H1 (cell line): ENCODE data around the gene CCT5. TPM values are rescaled to one million over a fixed set of nuclear protein-coding genes. Genes with fewer than 3 reads are reported as not detected.
A peak's percentile ranks its signal among the peaks of the same experiment; 100 is the strongest.

Source experiments
- CTCF ChIA-PET: fragments of 300-600 bp; sonication (Branson Sonifier 250); formaldehyde crosslinking; loops from one replicate; lab custom pipeline; 2021; ENCODE audit not compliant: partially characterized antibody; lab: Charles Lee
- POLR2A ChIA-PET: fragments of 300-600 bp; sonication (Branson Sonifier 250); formaldehyde crosslinking; loops from one replicate; lab custom pipeline; 2021; ENCODE audit warnings: inconsistent platforms; ENCODE audit not compliant: partially characterized antibody; lab: Charles Lee
- DNase-seq, 2 experiments: peaks; one replicate each; pipeline versions ENCODE4 v3.0.0 to v3.0.0-alpha.2; 2010 to 2022; ENCODE audit warnings: low spot score in 2 of 2, low read depth in 1 of 2, mixed read lengths in 1 of 2
- FAIRE-seq: peaks from 2 replicates; lab custom pipeline; 2011; peaks lifted over from hg19 to GRCh38; lab: Jason Lieb, UNC
- H2AFZ ChIP-seq: 2 replicates; pipeline ENCODE4 v1.8.1; 2012; ENCODE audit warnings: low read length, inconsistent platforms
- H2AK5ac ChIP-seq: 2 replicates; pipeline ENCODE4 v1.6.1; 2013; ENCODE audit warnings: low read depth, low read length
- H2BK120ac ChIP-seq: replicated peaks from 2 replicates; pipeline ENCODE3; 2013; ENCODE audit warnings: low read depth, low read length, inconsistent platforms
- H2BK12ac ChIP-seq: 2 replicates; pipeline ENCODE4 v1.6.1; 2013; ENCODE audit warnings: low read depth, low read length
- H2BK15ac ChIP-seq: 2 replicates; pipeline ENCODE4 v1.6.1; 2013; ENCODE audit warnings: low read length
- H2BK20ac ChIP-seq: 2 replicates; pipeline ENCODE4 v1.6.1; 2013; ENCODE audit warnings: low read length
- H2BK5ac ChIP-seq: 2 replicates; pipeline ENCODE4 v1.6.1; 2013; ENCODE audit warnings: low read depth, low read length
- H3K14ac ChIP-seq: 2 replicates; pipeline ENCODE4 v1.6.1; 2013; ENCODE audit warnings: inconsistent platforms; ENCODE audit not compliant: insufficient read length
- H3K18ac ChIP-seq: 2 replicates; pipeline ENCODE4 v1.6.1; 2013; ENCODE audit warnings: low read length; ENCODE audit errors: extremely low read depth
- H3K23ac ChIP-seq: 2 replicates; pipeline ENCODE4 v1.6.1; 2013; ENCODE audit warnings: inconsistent platforms; ENCODE audit not compliant: insufficient read length
- H3K23me2 ChIP-seq: 2 replicates; pipeline ENCODE4 v1.6.1; 2013; ENCODE audit warnings: low read depth, low read length
- H3K27ac ChIP-seq: 2 replicates; pipeline ENCODE4 v1.6.1; 2011; ENCODE audit warnings: low read depth, low read length, inconsistent platforms
- H3K27me3 ChIP-seq, 4 experiments: replicated peaks in 1 of 4; 1 replicate in 1 of 4; 2 replicates in 3 of 4; pipeline versions ENCODE4 v1.6.1 to v1.8.1; 2011 to 2013; ENCODE audit warnings: low read length in 3 of 4, mild to moderate bottlenecking in 3 of 4, inconsistent platforms in 2 of 4, mixed read lengths in 2 of 4, moderate library complexity in 1 of 4; ENCODE audit not compliant: control insufficient read depth in 3 of 4, insufficient read depth in 3 of 4; ENCODE audit errors: extremely low read depth in 1 of 4
- H3K36me3 ChIP-seq, 4 experiments: 2 replicates each; pipeline versions ENCODE4 v1.6.1 to v1.8.1; 2011 to 2013; ENCODE audit warnings: mild to moderate bottlenecking in 4 of 4, low read length in 3 of 4, moderate library complexity in 2 of 4, control low read depth in 1 of 4, inconsistent platforms in 1 of 4; ENCODE audit not compliant: insufficient read depth in 4 of 4, control insufficient read depth in 2 of 4
- H3K4ac ChIP-seq: replicated peaks from 2 replicates; pipeline ENCODE3; 2013; ENCODE audit warnings: low read length, low read depth, mixed read lengths, inconsistent platforms; ENCODE audit not compliant: insufficient read length
- H3K4me1 ChIP-seq, 4 experiments: replicated peaks in 1 of 4; 1 replicate in 1 of 4; 2 replicates in 3 of 4; pipeline versions ENCODE4 v1.6.1 to v1.8.1; 2011 to 2013; ENCODE audit warnings: low read length in 3 of 4, inconsistent platforms in 2 of 4, mixed read lengths in 1 of 4; ENCODE audit not compliant: insufficient read depth in 4 of 4, control insufficient read depth in 3 of 4
- H3K4me2 ChIP-seq, 2 experiments: 2 replicates each; pipeline versions ENCODE4 v1.6.1 to v1.8.1; 2011 to 2013; ENCODE audit warnings: low read depth in 2 of 2, low read length in 2 of 2, control low read depth in 1 of 2, inconsistent platforms in 1 of 2, mild to moderate bottlenecking in 1 of 2; ENCODE audit not compliant: insufficient read depth in 1 of 2
- H3K4me3 ChIP-seq, 4 experiments: fragments of 200-600, 300-600 bp in 1 of 4; sonication (generic), shearing (Covaris generic), sonication (Bioruptor Twin) in 1 of 4; 2 replicates each; pipeline versions ENCODE4 v1.5.1 to v1.8.1; 2011 to 2016; ENCODE audit warnings: low read length in 4 of 4, low read depth in 3 of 4, control low read depth in 2 of 4, inconsistent platforms in 2 of 4, mild to moderate bottlenecking in 2 of 4, mixed read lengths in 1 of 4, moderate library complexity in 1 of 4; ENCODE audit not compliant: insufficient read depth in 2 of 4; ENCODE audit errors: extremely low read depth in 1 of 4
- H3K56ac ChIP-seq: replicated peaks from 2 replicates; pipeline ENCODE3; 2013; ENCODE audit warnings: low read depth, mild to moderate bottlenecking, mixed read lengths, low read length, inconsistent platforms; ENCODE audit not compliant: insufficient read length
- H3K79me1 ChIP-seq: 2 replicates; pipeline ENCODE4 v1.6.1; 2013; ENCODE audit warnings: low read depth, low read length, control low read depth
- H3K79me2 ChIP-seq, 2 experiments: 2 replicates each; pipeline versions ENCODE4 v1.6.1 to v1.8.1; 2012 to 2013; ENCODE audit warnings: low read length in 2 of 2, mild to moderate bottlenecking in 2 of 2, inconsistent platforms in 1 of 2; ENCODE audit not compliant: insufficient read depth in 2 of 2, control insufficient read depth in 1 of 2
- H3K9ac ChIP-seq, 4 experiments: replicated peaks in 1 of 4; 1 replicate in 1 of 4; 2 replicates in 3 of 4; pipeline versions ENCODE4 v1.6.1 to v1.8.1; 2011 to 2013; ENCODE audit warnings: low read depth in 3 of 4, low read length in 3 of 4, control low read depth in 2 of 4, mild to moderate bottlenecking in 2 of 4, moderate library complexity in 2 of 4, inconsistent platforms in 1 of 4; ENCODE audit errors: extremely low read depth in 1 of 4
- H3K9me3 ChIP-seq, 2 experiments: 2 replicates each; pipeline versions ENCODE4 v1.6.1 to v1.8.1; 2012 to 2013; ENCODE audit warnings: mild to moderate bottlenecking in 2 of 2, moderate library complexity in 2 of 2, control low read depth in 1 of 2, inconsistent platforms in 1 of 2, low read depth in 1 of 2, low read length in 1 of 2, mixed read lengths in 1 of 2; ENCODE audit not compliant: insufficient read depth in 2 of 2
- H4K20me1 ChIP-seq, 2 experiments: replicated peaks in 1 of 2; 2 replicates each; pipeline versions ENCODE3 to v1.8.1; 2011 to 2013; ENCODE audit warnings: inconsistent platforms in 2 of 2, low read length in 2 of 2, mild to moderate bottlenecking in 1 of 2; ENCODE audit not compliant: insufficient read depth in 2 of 2, control insufficient read depth in 1 of 2
- H4K5ac ChIP-seq: 2 replicates; pipeline ENCODE4 v1.6.1; 2013; ENCODE audit warnings: low read length, low read depth, mixed read lengths, inconsistent platforms; ENCODE audit not compliant: insufficient read length
- H4K8ac ChIP-seq: 2 replicates; pipeline ENCODE4 v1.8.0; 2013; ENCODE audit warnings: mild to moderate bottlenecking, moderate library complexity, low read length, inconsistent platforms; ENCODE audit not compliant: insufficient read depth; ENCODE audit errors: extremely low read depth
- H4K91ac ChIP-seq: replicated peaks from 2 replicates; pipeline ENCODE3; 2013; ENCODE audit warnings: low read length, mixed read lengths, inconsistent platforms; ENCODE audit not compliant: insufficient read length
- WGBS, 2 experiments: shearing (Covaris generic) in 1 of 2; methylation state at CpG; one replicate each; pipeline versions ENCODE4 v1.1.6 to v1.1.7; 2013 to 2015; ENCODE audit warnings: low lambda C conversion rate in 2 of 2, mixed read lengths in 2 of 2, inconsistent platforms in 1 of 2, low coverage in 1 of 2, missing lambda C conversion rate in 1 of 2; ENCODE audit not compliant: insufficient replicate concordance in 2 of 2, insufficient coverage in 1 of 2, insufficient read length in 1 of 2; ENCODE audit errors: extremely low coverage in 1 of 2, missing lambda C conversion rate in 1 of 2; 5-methylcytosine and 5-hydroxymethylcytosine counted together
- polyA plus RNA-seq, 7 experiments: library from polyadenylated mRNA; depleted of rRNA in 3 of 7; stranded (reverse) in 5 of 7; unstranded in 2 of 7; fragments of >200 nt in 5 of 7; fragments of 200-250 nt in 2 of 7; gene quantifications; 1 replicate in 5 of 7; 2 replicates in 1 of 7; 4 replicates in 1 of 7; pipeline versions ENCODE4 v1.2.1 to v1.2.3, GENCODE V29; 2011 to 2013; ENCODE audit warnings: missing spikeins in 2 of 7, mixed read lengths in 2 of 7
- total RNA-seq: library from RNA; stranded (reverse); fragmentation: NEBNext Ultra II Directional; extraction: Animal tissue kit (Norgen Biotek cat#: 25700); gene quantifications from 2 replicates; pipeline ENCODE4 v1.2.1, GENCODE V29; 2021

Gene CCT5
- total and polyA plus RNA-seq, 2 of the 8 experiments (the other 6 are each of a cell fraction or from before 2014, with no cell fraction given), result 425 to 549 TPM

GRCh38 chr5:10251405-10251804, 1.3 kb downstream of the CCT5 start:
- ChIA-PET CTCF (interaction anchor here (1.2 to 1.6 kb wide), 3 partner anchors 12 to 33 kb away, joined by 3 to 4 read pairs (median 3); no protein-coding TSS in a partner anchor), POLR2A (interaction anchor here (0.5 to 6.8 kb wide), 18 partner anchors 10 to 376 kb away, joined by 3 to 128 read pairs (median 3); partner anchors contain the start of gene MARCHF6)
- DNase-seq, result no peak

More at GRCh38 chr5:10251405-10251804, 1.3 kb downstream of the CCT5 start:
- Histone ChIP-seq H3K23me2 (peaks cover 13% of the 10 kb centered on the region), H3K23ac (no peak overlapping the region), H3K9me3 (no peaks in the 10 kb centered on the region), H2BK15ac (no peak overlapping the region), H3K18ac (no peak overlapping the region), H3K79me1 (peaks cover 5% of the 10 kb centered on the region; the same call in 1 of the 2 replicates), H2BK5ac (no peak overlapping the region), H2AK5ac (no peak overlapping the region; the same call in 1 of the 2 replicates), H3K27ac (no peak overlapping the region), H2BK12ac (no peak overlapping the region), H2BK120ac (no peak overlapping the region), H3K56ac (no peak overlapping the region), H3K14ac (no peak overlapping the region), H3K4ac (no peak overlapping the region), H4K5ac (no peak overlapping the region), H3K9ac (peak overlapping the region in 3 of 4 experiments; percentile 97 to 100 (median 98); a peak in 5 of 7 replicates), H3K4me3 (peak overlapping the region; percentile 92 to 100 (median 94)), H3K4me2 (peak overlapping the region; percentile 90 to 97), H4K20me1 (peaks cover 11 to 21% of the 10 kb centered on the region in 2 experiments), H2AFZ (no peak overlapping the region), H3K79me2 (peaks cover 39 to 78% of the 10 kb centered on the region in 2 experiments), H3K4me1 (peaks cover 3 to 7% (median 5%) of the 10 kb centered on the region in 4 experiments; a peak in 4 of 7 replicates), H4K8ac (no peak overlapping the region), H3K36me3 (peaks cover 19 to 43% (median 32%) of the 10 kb centered on the region in 4 experiments), H4K91ac (no peak overlapping the region), H3K27me3 (no peaks in the 10 kb centered on the region), H2BK20ac (no peak overlapping the region)
- 57% methylated on average over 7 of the region's 7 CpGs; no CpG with 5 or more reads in 1 of the 2 experiments for WGBS, 2 experiments
- FAIRE-seq, result no peak
